H9 (cell line): Measurements from ENCODE around the gene TMEM183A. TPM values are rescaled to one million over a fixed set of nuclear protein-coding genes. Genes with fewer than 3 reads are reported as not detected.

Source experiments
- DNase-seq: peaks from one replicate; pipeline ENCODE4 v3.0.0-alpha.2; 2017
- H2AFZ ChIP-seq: one replicate; pipeline ENCODE4 v1.6.1; 2013; ENCODE audit warnings: mild to moderate bottlenecking, low read length, control low read depth, moderate library complexity
- H2AK5ac ChIP-seq: 2 replicates; pipeline ENCODE4 v1.6.1; 2013; ENCODE audit warnings: low read length, control low read depth, mixed read lengths; ENCODE audit not compliant: insufficient read length
- H2BK120ac ChIP-seq: one replicate; pipeline ENCODE4 v1.6.1; 2013; ENCODE audit warnings: low read depth, mild to moderate bottlenecking, low read length, control low read depth, inconsistent platforms; ENCODE audit not compliant: poor library complexity, severe bottlenecking
- H2BK12ac ChIP-seq: 2 replicates; pipeline ENCODE4 v1.6.1; 2013; ENCODE audit warnings: low read length, control low read depth, mixed read lengths, low read depth; ENCODE audit not compliant: insufficient read length
- H2BK15ac ChIP-seq: 2 replicates; pipeline ENCODE4 v1.6.1; 2013; ENCODE audit warnings: low read depth, low read length, control low read depth
- H2BK20ac ChIP-seq: one replicate; pipeline ENCODE4 v1.6.1; 2013; ENCODE audit warnings: low read depth, mild to moderate bottlenecking, low read length, control low read depth, inconsistent platforms; ENCODE audit not compliant: poor library complexity, severe bottlenecking
- H2BK5ac ChIP-seq: 2 replicates; pipeline ENCODE4 v1.6.1; 2013; ENCODE audit warnings: low read length, control low read depth, mixed read lengths; ENCODE audit not compliant: insufficient read length
- H3K14ac ChIP-seq: 2 replicates; pipeline ENCODE4 v1.6.1; 2013; ENCODE audit warnings: low read length, control low read depth; ENCODE audit not compliant: insufficient read depth
- H3K18ac ChIP-seq: 2 replicates; pipeline ENCODE4 v1.6.1; 2013; ENCODE audit warnings: low read depth, mild to moderate bottlenecking, mixed read lengths, low read length, control low read depth; ENCODE audit not compliant: insufficient read length
- H3K23ac ChIP-seq: 2 replicates; pipeline ENCODE4 v1.6.1; 2013; ENCODE audit warnings: low read length, control low read depth, mixed read lengths, low read depth; ENCODE audit not compliant: insufficient read length
- H3K23me2 ChIP-seq: 2 replicates; pipeline ENCODE4 v1.6.1; 2013; ENCODE audit warnings: low read depth, mild to moderate bottlenecking, mixed read lengths, low read length, control low read depth; ENCODE audit not compliant: insufficient read length, poor library complexity, severe bottlenecking
- H3K27ac ChIP-seq: 2 replicates; pipeline ENCODE4 v1.5.1; 2013; ENCODE audit warnings: low read length, control low read depth, mixed read lengths, low read depth; ENCODE audit not compliant: insufficient read length
- H3K27me3 ChIP-seq: 2 replicates; pipeline ENCODE4 v1.6.1; 2013; ENCODE audit warnings: low read length, control low read depth, inconsistent platforms; ENCODE audit not compliant: insufficient read depth
- H3K4ac ChIP-seq: 2 replicates; pipeline ENCODE4 v1.6.1; 2013; ENCODE audit warnings: low read depth, mild to moderate bottlenecking, control low read depth, inconsistent platforms, low read length, moderate library complexity
- H3K4me1 ChIP-seq: 2 replicates; pipeline ENCODE4 v1.6.1; 2013; ENCODE audit warnings: low read length, control low read depth, inconsistent platforms; ENCODE audit not compliant: insufficient read depth
- H3K4me2 ChIP-seq: 2 replicates; pipeline ENCODE4 v1.6.1; 2013; ENCODE audit warnings: low read length, control low read depth, mixed read lengths; ENCODE audit not compliant: insufficient read length, insufficient read depth
- H3K56ac ChIP-seq: 2 replicates; pipeline ENCODE4 v1.6.1; 2013; ENCODE audit warnings: low read depth, mild to moderate bottlenecking, mixed read lengths, low read length, control low read depth; ENCODE audit not compliant: insufficient read length
- H3K79me1 ChIP-seq: 2 replicates; pipeline ENCODE4 v1.6.1; 2013; ENCODE audit warnings: low read depth, mild to moderate bottlenecking, moderate library complexity, low read length, control low read depth, inconsistent platforms; ENCODE audit not compliant: insufficient read depth, poor library complexity, severe bottlenecking
- H3K79me2 ChIP-seq: 2 replicates; pipeline ENCODE4 v1.6.1; 2013; ENCODE audit warnings: low read length, control low read depth, inconsistent platforms; ENCODE audit not compliant: insufficient read depth
- H3K9ac ChIP-seq: 2 replicates; pipeline ENCODE4 v1.6.1; 2013; ENCODE audit warnings: low read length, control low read depth, mixed read lengths; ENCODE audit not compliant: insufficient read length; ENCODE audit errors: extremely low read depth
- H3K9me3 ChIP-seq: one replicate; pipeline ENCODE4 v1.6.1; 2013; ENCODE audit warnings: low read depth, low read length, inconsistent platforms; ENCODE audit not compliant: control insufficient read depth
- H3T11ph ChIP-seq: one replicate; pipeline ENCODE4 v1.6.1; 2013; ENCODE audit warnings: mild to moderate bottlenecking, low read length, control low read depth, inconsistent platforms
- H4K20me1 ChIP-seq: one replicate; pipeline ENCODE4 v1.6.1; 2013; ENCODE audit not compliant: control insufficient read depth, insufficient read length, insufficient read depth
- H4K5ac ChIP-seq: 2 replicates; pipeline ENCODE4 v1.6.1; 2013; ENCODE audit warnings: low read depth, mild to moderate bottlenecking, mixed read lengths, low read length, control low read depth; ENCODE audit not compliant: insufficient read length
- H4K8ac ChIP-seq: replicated peaks from 2 replicates; pipeline ENCODE4 v1.6.1; 2013; ENCODE audit warnings: low read length, control low read depth, mixed read lengths, low read depth; ENCODE audit not compliant: insufficient read length
- H4K91ac ChIP-seq: 2 replicates; pipeline ENCODE4 v1.6.1; 2013; ENCODE audit warnings: low read depth, mild to moderate bottlenecking, moderate library complexity, mixed read lengths, low read length, control low read depth; ENCODE audit not compliant: insufficient read length
- H3K27ac Mint-ChIP-seq, 3 experiments: 2 replicates in 2 of 3; 3 replicates in 1 of 3; pipeline ENCODE4 v1.8.0; 2020 to 2021; ENCODE audit warnings: mixed read lengths in 3 of 3, mild to moderate bottlenecking in 1 of 3, moderate library complexity in 1 of 3
- H3K27me3 Mint-ChIP-seq: 2 replicates; pipeline ENCODE4 v1.8.0; 2021; ENCODE audit warnings: low read depth, mild to moderate bottlenecking, moderate library complexity, mixed read lengths
- H3K36me3 Mint-ChIP-seq, 3 experiments: 2 replicates in 2 of 3; 3 replicates in 1 of 3; pipeline ENCODE4 v1.8.0; 2020 to 2021; ENCODE audit warnings: low read depth in 3 of 3, mixed read lengths in 3 of 3; ENCODE audit not compliant: insufficient read depth in 1 of 3
- H3K4me1 Mint-ChIP-seq, 2 experiments: 2 replicates each; pipeline ENCODE4 v1.8.0; 2020; ENCODE audit warnings: mixed read lengths in 2 of 2
- H3K4me3 Mint-ChIP-seq, 2 experiments: 2 replicates in 1 of 2; 3 replicates in 1 of 2; pipeline ENCODE4 v1.8.0; 2020 to 2021; ENCODE audit warnings: mild to moderate bottlenecking in 2 of 2, mixed read lengths in 2 of 2, moderate library complexity in 1 of 2
- H3K9me3 Mint-ChIP-seq, 2 experiments: 2 replicates in 1 of 2; 3 replicates in 1 of 2; pipeline ENCODE4 v1.8.0; 2020; ENCODE audit warnings: mild to moderate bottlenecking in 2 of 2, mixed read lengths in 2 of 2, moderate library complexity in 1 of 2
- CTCF ChIP-seq: fragments of 200-600 bp; sonication (generic); conservative IDR thresholded peaks from 3 replicates; pipeline ENCODE4 v1.8.0; 2021; ENCODE audit warnings: antibody characterized with exemption, mild to moderate bottlenecking
- WGBS: extraction: QIAGEN DNeasy Blood & Tissue Kit; methylation state at CpG from one replicate; pipeline ENCODE4 v1.1.7; 2013; ENCODE audit warnings: missing lambda C conversion rate, low lambda C conversion rate, mixed read lengths; ENCODE audit not compliant: insufficient read length; ENCODE audit errors: extremely low coverage; 5-methylcytosine and 5-hydroxymethylcytosine counted together
- total RNA-seq: library from RNA; stranded (reverse); gene quantifications from 2 replicates; pipeline ENCODE4 v1.2.1, GENCODE V29; 2021

The TMEM183A gene
- total RNA-seq, 1 experiment from 2014 or later, result 93.4 TPM

GRCh38 chr1:203043830-203044545, 36.8 kb downstream of the TMEM183A start:
- no CpG with 5 or more reads among the region's 14 CpGs for WGBS
- Histone ChIP-seq H3K4me1 (no peaks in the 10 kb centered on the region; the same call in 1 of the 2 replicates), H4K5ac (no peak overlapping the region), H4K20me1 (no peaks in the 10 kb centered on the region), H3K27me3 (no peaks in the 10 kb centered on the region), H3K9ac (no peak overlapping the region), H3K79me2 (no peaks in the 10 kb centered on the region), H3K4me2 (no peak overlapping the region), H3K23ac (no peak overlapping the region), H3K9me3 (no peaks in the 10 kb centered on the region), H2AFZ (no peak overlapping the region), H4K8ac (no peak overlapping the region), H3K27ac (no peak overlapping the region), H2BK20ac (no peak overlapping the region), H3K23me2 (no peaks in the 10 kb centered on the region), H3T11ph (no peak overlapping the region), H3K79me1 (no peaks in the 10 kb centered on the region), H2BK120ac (no peak overlapping the region), H2BK12ac (no peak overlapping the region), H3K14ac (no peak overlapping the region), H4K91ac (no peak overlapping the region), H2BK15ac (no peak overlapping the region), H2AK5ac (no peak overlapping the region), H3K18ac (no peak overlapping the region), H3K56ac (no peak overlapping the region), H3K4ac (no peak overlapping the region), H2BK5ac (no peak overlapping the region)
- peaks cover 2% of the 10 kb centered on the region for H3K27me3 Mint-ChIP-seq
- H3K36me3 Mint-ChIP-seq, result peaks cover 1 to 38% (median 11%) of the 10 kb centered on the region in 3 experiments; a peak in 6 of 7 replicates
- H3K27ac Mint-ChIP-seq, result no peak overlapping the region; a peak in 1 of 7 replicates
- H3K4me3 Mint-ChIP-seq, result no peak overlapping the region
- no peak for TF ChIP-seq CTCF
- H3K9me3 Mint-ChIP-seq, result no peaks in the 10 kb centered on the region
- H3K4me1 Mint-ChIP-seq, result peaks cover 21 to 43% of the 10 kb centered on the region in 2 experiments
- no peak for DNase-seq
